Neutrophil (primary cell): Measurements from ENCODE around the gene TMEM167A.

ENCODE experiments used
- H3K27ac ChIP-seq: fragments of 200-600 bp; sonication (generic); 2 replicates; pipeline ENCODE4 v1.5.1; 2016; ENCODE audit warnings: mild to moderate bottlenecking, moderate library complexity
- H3K27me3 ChIP-seq: fragments of 200-600 bp; sonication (generic); 2 replicates; pipeline ENCODE4 v1.6.0; 2016; ENCODE audit warnings: mild to moderate bottlenecking
- H3K36me3 ChIP-seq: fragments of 200-600 bp; sonication (generic); 2 replicates; pipeline ENCODE4 v1.5.1; 2017
- H3K4me1 ChIP-seq, 2 experiments: fragments of 200-600 bp in 1 of 2; sonication (generic) in 1 of 2; 1 replicate in 1 of 2; 2 replicates in 1 of 2; pipeline versions ENCODE4 v1.5.1 to v1.6.1; 2013 to 2016; ENCODE audit warnings: low read depth in 1 of 2, low read length in 1 of 2, mild to moderate bottlenecking in 1 of 2, moderate library complexity in 1 of 2; ENCODE audit not compliant: control insufficient read depth in 1 of 2, insufficient read depth in 1 of 2
- H3K4me3 ChIP-seq, 2 experiments: fragments of 200-600 bp in 1 of 2; sonication (generic) in 1 of 2; 1 replicate in 1 of 2; 2 replicates in 1 of 2; pipeline ENCODE4 v1.5.1; 2013 to 2016; ENCODE audit warnings: low read depth in 1 of 2, low read length in 1 of 2, mild to moderate bottlenecking in 1 of 2, moderate library complexity in 1 of 2
- H3K9me3 ChIP-seq: fragments of 200-600 bp; sonication (generic); 2 replicates; pipeline ENCODE4 v1.5.1; 2016
- CTCF ChIP-seq: fragments of 200-600 bp; sonication (generic); IDR thresholded peaks from 2 replicates; pipeline ENCODE4 v1.5.1; 2016; ENCODE audit warnings: antibody characterized with exemption

The TMEM167A gene

GRCh38 chr5:83058726-83059125 is 18.5 kb downstream of the TMEM167A start:
- Histone ChIP-seq H3K36me3 (peaks cover 44% of the 10 kb centered on the region), H3K4me3 (no peak overlapping the region), H3K9me3 (no peaks in the 10 kb centered on the region), H3K27me3 (no peaks in the 10 kb centered on the region), H3K4me1 (no peaks in the 10 kb centered on the region), H3K27ac (no peak overlapping the region)
- TF ChIP-seq CTCF: no peak

GRCh38 chr5:83055166-83055565 is 22.0 kb downstream of the TMEM167A start:
- TF ChIP-seq CTCF: no peak
- Histone ChIP-seq H3K9me3 (no peaks in the 10 kb centered on the region), H3K36me3 (peaks cover 54% of the 10 kb centered on the region), H3K27me3 (no peaks in the 10 kb centered on the region), H3K4me3 (no peak overlapping the region), H3K4me1 (no peaks in the 10 kb centered on the region), H3K27ac (no peak overlapping the region)

- no peak overlapping the region for H3K27ac ChIP-seq
- peaks cover 46% of the 10 kb centered on the region for H3K36me3 ChIP-seq
Observed at GRCh38 chr5:83050723-83051340, 26.4 kb downstream of the TMEM167A start.

GRCh38 chr5:83049370-83049885 is 27.8 kb downstream of the TMEM167A start:
- Histone ChIP-seq H3K36me3 (peaks cover 37% of the 10 kb centered on the region), H3K9me3 (no peaks in the 10 kb centered on the region), H3K27ac (no peak overlapping the region), H3K4me1 (no peaks in the 10 kb centered on the region), H3K27me3 (no peaks in the 10 kb centered on the region), H3K4me3 (no peak overlapping the region)
- TF ChIP-seq CTCF: no peak

More at GRCh38 chr5:83050723-83051340, 26.4 kb downstream of the TMEM167A start:
- TF ChIP-seq CTCF: no peak
- H3K4me1 ChIP-seq: no peaks in the 10 kb centered on the region
- H3K4me3 ChIP-seq: no peak overlapping the region
- no peaks in the 10 kb centered on the region for H3K9me3 ChIP-seq
- H3K27me3 ChIP-seq: no peaks in the 10 kb centered on the region

- Histone ChIP-seq H3K4me3 (no peak overlapping the region), H3K27me3 (no peaks in the 10 kb centered on the region), H3K27ac (no peak overlapping the region), H3K36me3 (peaks cover 30% of the 10 kb centered on the region), H3K4me1 (no peaks in the 10 kb centered on the region), H3K9me3 (no peaks in the 10 kb centered on the region)
- TF ChIP-seq CTCF: no peak
Observed at GRCh38 chr5:83048811-83049210, 28.4 kb downstream of the TMEM167A start.
